A673 (cell line): Measurements from ENCODE around the gene RNF225. TPM values are rescaled to one million over a fixed set of nuclear protein-coding genes. Genes with fewer than 3 reads are reported as not detected.

Experiments
- BruUV-seq: library from RNA; stranded (reverse); fragments of 400-500 nt; replicated peaks from 2 replicates; lab custom pipeline; 2021; lab: Mats Ljungman, UMichigan
- CTCF ChIA-PET: fragments of 300-600 bp; sonication (Branson Sonifier 250); formaldehyde crosslinking; loops from one replicate; lab custom pipeline; 2022; ENCODE audit warnings: antibody characterized with exemption; lab: Charles Lee
- POLR2A ChIA-PET: fragments of 300-600 bp; sonication (Branson Sonifier 250); formaldehyde crosslinking; loops from one replicate; lab custom pipeline; 2022; ENCODE audit warnings: antibody characterized with exemption; ENCODE audit not compliant: low non-redundant PET; lab: Charles Lee
- DNase-seq: peaks from one replicate; pipeline ENCODE4 v3.0.0-alpha.2; 2015; ENCODE audit warnings: low spot score
- H3K27ac ChIP-seq: fragments of 200-600 bp; sonication (generic); 2 replicates; pipeline ENCODE4 v1.5.1; 2016; ENCODE audit warnings: mixed run types, low read depth, mild to moderate bottlenecking, mixed read lengths, antibody characterized with exemption, low read length; ENCODE audit not compliant: poor library complexity, severe bottlenecking
- H3K27me3 ChIP-seq: fragments of 200-600 bp; sonication (generic); replicated peaks from 2 replicates; pipeline ENCODE4 v1.6.1; 2017; ENCODE audit warnings: mixed run types, low read depth, mild to moderate bottlenecking, mixed read lengths, antibody characterized with exemption, low read length; ENCODE audit not compliant: insufficient read depth, poor library complexity
- H3K36me3 ChIP-seq: fragments of 200-600 bp; sonication (generic); 2 replicates; pipeline ENCODE4 v1.6.1; 2016; ENCODE audit warnings: mixed run types, mild to moderate bottlenecking, mixed read lengths, antibody characterized with exemption, low read length; ENCODE audit not compliant: insufficient read depth, poor library complexity, severe bottlenecking
- H3K4me1 ChIP-seq: fragments of 200-600 bp; sonication (generic); 2 replicates; pipeline ENCODE4 v1.6.1; 2017; ENCODE audit warnings: mixed run types, mild to moderate bottlenecking, mixed read lengths, antibody characterized with exemption, low read length; ENCODE audit not compliant: insufficient read depth, poor library complexity, severe bottlenecking
- H3K4me3 ChIP-seq: fragments of 200-600 bp; sonication (generic); 2 replicates; pipeline ENCODE4 v1.5.1; 2016; ENCODE audit warnings: low read depth, mixed run types, mild to moderate bottlenecking, mixed read lengths, low read length; ENCODE audit not compliant: poor library complexity, severe bottlenecking
- H3K9me3 ChIP-seq: fragments of 200-600 bp; sonication (generic); 2 replicates; pipeline ENCODE4 v1.6.1; 2016; ENCODE audit warnings: mixed run types, low read depth, mild to moderate bottlenecking, mixed read lengths, antibody characterized with exemption, low read length; ENCODE audit not compliant: poor library complexity, severe bottlenecking
- EZH2 ChIP-seq: fragments of 200-600 bp; sonication (generic); IDR thresholded peaks from 2 replicates; pipeline ENCODE4 v1.6.1; 2017; ENCODE audit warnings: borderline replicate concordance, low read depth, mild to moderate bottlenecking, mixed read lengths, antibody characterized with exemption, low read length; ENCODE audit not compliant: poor library complexity, severe bottlenecking
- intact Hi-C: fragments of 100-400 bp; cut with micrococcal nuclease; formaldehyde crosslinking; loops from one replicate; pipeline ENCODE4 v1.10.0; 2022; ENCODE audit not compliant: unreplicated experiment
- total RNA-seq: library from RNA; stranded (reverse); gene quantifications from 2 replicates; pipeline ENCODE4 v1.2.3, GENCODE V29; 2021
- TF ChIP-seq, protein P1 (sequence below): fragments of 300-800, 200-600 bp; sonication (generic); conservative IDR thresholded peaks from 2 replicates; pipeline ENCODE4 v1.5.1; 2017; ENCODE audit warnings: low read depth, mild to moderate bottlenecking, antibody characterized with exemption, low read length, moderate library complexity, mixed read lengths

Gene RNF225
- total RNA-seq, 1 experiment from 2014 or later = 0.60 TPM

DNA sequence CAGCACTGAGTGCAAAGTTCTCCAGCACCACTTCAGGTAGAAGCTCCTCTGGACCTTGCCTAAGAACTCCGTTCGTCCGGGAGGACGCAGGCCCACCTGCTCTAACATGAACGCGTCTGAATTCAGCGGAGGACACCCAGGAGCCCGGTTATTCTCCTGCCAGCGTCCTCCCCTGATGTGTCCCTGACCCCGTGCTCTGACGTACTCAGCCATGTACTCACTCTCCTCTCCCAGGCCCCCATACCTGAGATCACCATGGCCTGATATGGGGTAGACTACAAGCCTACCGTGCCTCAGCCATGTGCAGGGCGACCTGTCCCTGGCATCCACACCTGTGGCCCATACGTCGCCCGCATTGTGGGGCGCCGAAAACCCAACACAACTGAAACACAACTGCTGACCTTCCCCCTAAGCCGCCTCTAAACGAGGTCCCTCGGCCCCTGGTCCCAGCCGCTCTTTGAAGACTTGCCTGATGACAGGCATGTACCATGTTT, 12.2 kb downstream of the RNF225 start:
- H3K4me1 ChIP-seq = peaks cover 7% of the 10 kb centered on the region
- no peaks in the 10 kb centered on the region for H3K9me3 ChIP-seq
- TSS peak; percentile 91 for BruUV-seq
- intact Hi-C loops = no loop called here
- DNase-seq = no peak
- ChIA-PET POLR2A (no interaction called here), CTCF (no interaction called here)
- H3K27ac ChIP-seq = peak overlapping the region; percentile 91
- peak overlapping the region; percentile 94 for H3K4me3 ChIP-seq
- H3K36me3 ChIP-seq = no peaks in the 10 kb centered on the region
- TF ChIP-seq, protein P1, sequence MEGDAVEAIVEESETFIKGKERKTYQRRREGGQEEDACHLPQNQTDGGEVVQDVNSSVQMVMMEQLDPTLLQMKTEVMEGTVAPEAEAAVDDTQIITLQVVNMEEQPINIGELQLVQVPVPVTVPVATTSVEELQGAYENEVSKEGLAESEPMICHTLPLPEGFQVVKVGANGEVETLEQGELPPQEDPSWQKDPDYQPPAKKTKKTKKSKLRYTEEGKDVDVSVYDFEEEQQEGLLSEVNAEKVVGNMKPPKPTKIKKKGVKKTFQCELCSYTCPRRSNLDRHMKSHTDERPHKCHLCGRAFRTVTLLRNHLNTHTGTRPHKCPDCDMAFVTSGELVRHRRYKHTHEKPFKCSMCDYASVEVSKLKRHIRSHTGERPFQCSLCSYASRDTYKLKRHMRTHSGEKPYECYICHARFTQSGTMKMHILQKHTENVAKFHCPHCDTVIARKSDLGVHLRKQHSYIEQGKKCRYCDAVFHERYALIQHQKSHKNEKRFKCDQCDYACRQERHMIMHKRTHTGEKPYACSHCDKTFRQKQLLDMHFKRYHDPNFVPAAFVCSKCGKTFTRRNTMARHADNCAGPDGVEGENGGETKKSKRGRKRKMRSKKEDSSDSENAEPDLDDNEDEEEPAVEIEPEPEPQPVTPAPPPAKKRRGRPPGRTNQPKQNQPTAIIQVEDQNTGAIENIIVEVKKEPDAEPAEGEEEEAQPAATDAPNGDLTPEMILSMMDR = no peak
- TF ChIP-seq EZH2 = no peak
- no peaks in the 10 kb centered on the region for H3K27me3 ChIP-seq

DNA sequence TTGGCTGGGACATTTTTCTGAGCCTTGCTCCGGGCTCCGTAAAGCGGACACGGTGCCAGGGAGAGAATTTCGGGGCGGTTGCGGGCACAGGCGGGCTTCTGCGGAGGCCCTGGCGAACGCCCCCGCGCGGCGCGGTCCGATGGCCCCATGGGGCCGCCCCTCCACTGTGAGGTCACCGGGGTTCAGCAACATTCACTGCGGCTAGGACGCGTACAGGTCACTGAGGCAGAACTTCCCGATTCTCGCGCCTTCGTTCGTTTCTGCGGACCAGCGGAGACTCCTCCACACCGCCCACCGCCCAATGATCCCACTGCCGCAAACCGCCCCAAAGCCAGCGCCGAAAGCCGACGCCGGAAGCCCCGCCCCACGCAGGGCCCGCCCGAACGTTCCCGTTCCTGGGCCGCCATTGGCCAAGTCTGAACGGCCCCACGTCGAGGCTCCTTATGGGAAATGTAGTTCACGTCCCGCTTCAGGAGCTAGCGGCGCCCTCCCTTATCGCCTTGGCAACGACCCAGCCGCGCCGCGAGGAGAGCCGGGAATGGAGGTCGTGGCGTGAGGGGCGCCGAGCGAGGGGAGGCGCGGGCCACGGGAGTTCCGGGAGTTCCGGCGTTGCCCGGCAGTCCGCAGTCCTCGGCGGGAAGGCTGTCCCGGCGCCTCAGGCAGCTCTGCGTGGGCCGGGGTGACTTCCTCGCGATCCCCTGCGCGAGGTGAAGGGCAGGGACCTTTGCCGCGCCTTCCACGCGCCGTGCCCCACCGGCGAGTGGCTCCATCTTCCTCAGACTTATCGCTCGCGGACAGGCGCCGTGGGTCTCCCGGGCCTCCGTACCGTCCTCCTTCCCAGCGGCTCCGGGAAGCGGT, 12.9 kb downstream of the RNF225 start, which contains the start of gene ZNF584:
ZNF584 (plus strand) TSS at position 498 of the 858 bp plus-strand sequence. CDS start 499 bp downstream, outside the sequence.
- CTCF ChIA-PET = no interaction called here
- H3K9me3 ChIP-seq = peaks cover 5% of the 10 kb centered on the region
- peak; percentile 98 for DNase-seq
- no peaks in the 10 kb centered on the region for H3K36me3 ChIP-seq
- H3K4me1 ChIP-seq = peaks cover 4% of the 10 kb centered on the region
- H3K27ac ChIP-seq = peak within 1 kb of the TSS; percentile 91
- H3K4me3 ChIP-seq = peak within 1 kb of the TSS; percentile 94
- intact Hi-C loops = no loop called here
- TF ChIP-seq EZH2 = no peak
- TF ChIP-seq, protein P1 = no peak; the same call in 1 of the 2 replicates
- no TSS peak for BruUV-seq
- POLR2A ChIA-PET = interaction anchor here (0.6 kb wide), 1 partner anchor 21 kb away, joined by 3 read pairs; the partner anchor contains the start of gene RPS5
- no peaks in the 10 kb centered on the region for H3K27me3 ChIP-seq

DNA sequence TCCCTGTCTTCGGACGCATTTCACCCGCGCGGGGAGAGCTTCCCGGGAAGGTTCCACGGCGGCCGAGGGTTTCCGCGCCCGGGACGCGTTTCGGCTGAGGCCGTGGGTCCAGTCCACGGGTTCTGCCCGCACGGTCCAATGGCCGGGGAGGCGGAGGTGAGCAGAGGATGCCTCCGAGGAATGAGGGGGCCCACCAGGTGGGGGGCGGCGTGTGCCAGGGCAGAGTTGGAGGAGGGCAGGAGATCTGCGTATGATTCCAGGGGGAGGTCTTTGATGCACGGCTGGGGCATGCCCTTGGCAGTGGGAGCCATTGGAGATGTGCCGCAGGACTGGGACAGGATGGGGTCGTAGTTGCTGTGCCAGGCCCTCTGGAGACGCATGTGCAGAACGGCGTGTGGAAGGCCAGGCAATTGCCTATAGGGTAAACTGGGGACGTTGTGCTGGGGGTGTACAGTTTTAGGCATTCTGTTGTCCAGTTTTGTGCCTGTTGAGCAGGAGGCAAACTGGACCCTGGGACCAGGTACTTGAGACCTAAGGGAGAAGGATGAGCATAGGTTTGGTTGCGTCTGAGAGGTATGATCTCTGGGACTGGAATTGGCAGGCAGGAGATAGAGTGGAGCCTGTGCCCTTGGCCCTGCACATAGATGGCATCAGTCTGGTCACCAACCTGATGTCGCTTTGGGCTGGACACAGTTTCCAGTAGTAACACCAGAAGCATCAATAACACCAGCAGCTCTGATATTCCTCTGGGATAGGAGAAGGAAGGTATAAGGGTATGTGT, 13.7 kb downstream of the RNF225 start:
- DNase-seq = peak; percentile 59
- Histone ChIP-seq H3K4me1 (peaks cover 4% of the 10 kb centered on the region), H3K27me3 (no peaks in the 10 kb centered on the region), H3K36me3 (no peaks in the 10 kb centered on the region), H3K9me3 (peaks cover 5% of the 10 kb centered on the region), H3K27ac (peak overlapping the region; percentile 91), H3K4me3 (peak overlapping the region; percentile 94)
- TSS peak; percentile 40 for BruUV-seq
- ChIA-PET CTCF (no interaction called here), POLR2A (interaction anchor here (0.6 kb wide), 1 partner anchor 22 kb away, joined by 3 read pairs; the partner anchor contains the start of gene RPS5)
- TF ChIP-seq EZH2 = no peak
- TF ChIP-seq, protein P1 = no peak
- intact Hi-C loops = no loop called here
